Keratinocyte (primary cell): Measurements from ENCODE around the gene B3GAT3. TPM values are rescaled to one million over a fixed set of nuclear protein-coding genes. Genes with fewer than 3 reads are reported as not detected.
A peak's percentile ranks its signal among the peaks of the same experiment; 100 is the strongest.
"Not testable (repeated sequence)": the region's sequence is repeated elsewhere in the genome, so short reads cannot be mapped to it uniquely, and the experiment has no call there.

ENCODE experiments used
- DNase-seq: peaks from one replicate; pipeline ENCODE4 v3.0.0-alpha.2; 2011; ENCODE audit warnings: low read depth, missing footprints, low spot score
- FAIRE-seq: peaks from 2 replicates; lab custom pipeline; 2011; peaks lifted over from hg19 to GRCh38; lab: Jason Lieb, UNC
- H2AFZ ChIP-seq: 2 replicates; pipeline ENCODE4 v1.6.0; 2012; ENCODE audit warnings: low read length, control low read depth, inconsistent platforms; ENCODE audit not compliant: control insufficient read depth
- H3K27ac ChIP-seq: 2 replicates; pipeline ENCODE4 v1.5.1; 2011; ENCODE audit warnings: low read length; ENCODE audit not compliant: control insufficient read depth, insufficient read depth
- H3K27me3 ChIP-seq: 3 replicates; pipeline ENCODE4 v1.6.0; 2011; ENCODE audit warnings: low read length; ENCODE audit not compliant: control insufficient read depth, insufficient read depth; ENCODE audit errors: extremely low read depth
- H3K36me3 ChIP-seq, 2 experiments: 2 replicates in 1 of 2; 3 replicates in 1 of 2; pipeline ENCODE4 v1.5.1; 2011; ENCODE audit warnings: low read length in 2 of 2, mild to moderate bottlenecking in 1 of 2; ENCODE audit not compliant: control insufficient read depth in 2 of 2, insufficient read depth in 2 of 2; ENCODE audit errors: extremely low read depth in 1 of 2
- H3K4me1 ChIP-seq: 3 replicates; pipeline ENCODE4 v1.5.1; 2011; ENCODE audit warnings: low read length; ENCODE audit not compliant: control insufficient read depth, insufficient read depth; ENCODE audit errors: extremely low read depth
- H3K4me2 ChIP-seq: 3 replicates; pipeline ENCODE4 v1.6.0; 2011; ENCODE audit warnings: low read depth, low read length; ENCODE audit not compliant: control insufficient read depth, insufficient read depth; ENCODE audit errors: extremely low read depth
- H3K4me3 ChIP-seq, 3 experiments: fragments of 200-600 bp in 1 of 3; sonication (generic) in 1 of 3; 2 replicates in 2 of 3; 3 replicates in 1 of 3; pipeline ENCODE4 v1.5.1; 2011 to 2016; ENCODE audit warnings: low read length in 3 of 3, mild to moderate bottlenecking in 3 of 3, control low read depth in 2 of 3, inconsistent platforms in 1 of 3, low read depth in 1 of 3, mixed read lengths in 1 of 3, mixed run types in 1 of 3, moderate library complexity in 1 of 3; ENCODE audit not compliant: control insufficient read depth in 2 of 3, insufficient read depth in 2 of 3; ENCODE audit errors: extremely low read depth in 1 of 3
- H3K79me2 ChIP-seq: 2 replicates; pipeline ENCODE4 v1.6.0; 2012; ENCODE audit warnings: low read length; ENCODE audit not compliant: control insufficient read depth, insufficient read depth
- H3K9ac ChIP-seq: 3 replicates; pipeline ENCODE4 v1.6.0; 2011; ENCODE audit warnings: low read length; ENCODE audit not compliant: control insufficient read depth, insufficient read depth; ENCODE audit errors: extremely low read depth
- H3K9me1 ChIP-seq: 3 replicates; pipeline ENCODE4 v1.6.0; 2011; ENCODE audit warnings: low read length; ENCODE audit not compliant: control insufficient read depth, insufficient read depth; ENCODE audit errors: extremely low read depth
- H3K9me3 ChIP-seq: 2 replicates; pipeline ENCODE4 v1.5.1; 2012; ENCODE audit warnings: low read depth, low read length; ENCODE audit not compliant: control insufficient read depth
- H4K20me1 ChIP-seq: 3 replicates; pipeline ENCODE4 v1.6.0; 2011; ENCODE audit warnings: low read length; ENCODE audit not compliant: control insufficient read depth, insufficient read depth; ENCODE audit errors: extremely low read depth
- EZH2 ChIP-seq: IDR thresholded peaks from one replicate; pipeline ENCODE4 v1.6.1; 2012; ENCODE audit warnings: inconsistent platforms, mild to moderate bottlenecking, low read length, moderate library complexity
- dilution Hi-C: fragments of 300-500 bp; cut with MboI; formaldehyde crosslinking; loops from one replicate; pipeline ENCODE4 v1.7.0; 2020; ENCODE audit warnings: low sequenced_read_pairs; ENCODE audit not compliant: extremely low pct_ligation_motif_present
- polyA plus RNA-seq, 5 experiments: library from polyadenylated mRNA; depleted of rRNA in 3 of 5; stranded (reverse) in 3 of 5; stranded (forward) in 1 of 5; unstranded in 1 of 5; fragments of >200 nt; gene quantifications; 1 replicate in 1 of 5; 2 replicates in 3 of 5; 3 replicates in 1 of 5; pipeline versions ENCODE4 v1.2.1 to v1.2.3, GENCODE V29; 2011 to 2012; ENCODE audit warnings: missing spikeins in 2 of 5, low read depth in 1 of 5, low replicate concordance in 1 of 5
- TF ChIP-seq, protein P1 (sequence below), 3 experiments: IDR thresholded peaks in 1 of 3; conservative IDR thresholded peaks in 1 of 3; optimal IDR thresholded peaks in 1 of 3; 2 replicates in 2 of 3; 3 replicates in 1 of 3; pipeline versions ENCODE3 to v1.5.1; 2011; ENCODE audit warnings: low read length in 3 of 3, mild to moderate bottlenecking in 3 of 3, moderate library complexity in 2 of 3, control low read depth in 1 of 3, inconsistent platforms in 1 of 3; ENCODE audit not compliant: insufficient read depth in 2 of 3; ENCODE audit errors: extremely low read depth in 1 of 3

The B3GAT3 gene
- polyA plus RNA-seq, 1 donor (not counting 4 experiments of a cell fraction or from before 2014, with no cell fraction given) = 15.1 TPM

DNA sequence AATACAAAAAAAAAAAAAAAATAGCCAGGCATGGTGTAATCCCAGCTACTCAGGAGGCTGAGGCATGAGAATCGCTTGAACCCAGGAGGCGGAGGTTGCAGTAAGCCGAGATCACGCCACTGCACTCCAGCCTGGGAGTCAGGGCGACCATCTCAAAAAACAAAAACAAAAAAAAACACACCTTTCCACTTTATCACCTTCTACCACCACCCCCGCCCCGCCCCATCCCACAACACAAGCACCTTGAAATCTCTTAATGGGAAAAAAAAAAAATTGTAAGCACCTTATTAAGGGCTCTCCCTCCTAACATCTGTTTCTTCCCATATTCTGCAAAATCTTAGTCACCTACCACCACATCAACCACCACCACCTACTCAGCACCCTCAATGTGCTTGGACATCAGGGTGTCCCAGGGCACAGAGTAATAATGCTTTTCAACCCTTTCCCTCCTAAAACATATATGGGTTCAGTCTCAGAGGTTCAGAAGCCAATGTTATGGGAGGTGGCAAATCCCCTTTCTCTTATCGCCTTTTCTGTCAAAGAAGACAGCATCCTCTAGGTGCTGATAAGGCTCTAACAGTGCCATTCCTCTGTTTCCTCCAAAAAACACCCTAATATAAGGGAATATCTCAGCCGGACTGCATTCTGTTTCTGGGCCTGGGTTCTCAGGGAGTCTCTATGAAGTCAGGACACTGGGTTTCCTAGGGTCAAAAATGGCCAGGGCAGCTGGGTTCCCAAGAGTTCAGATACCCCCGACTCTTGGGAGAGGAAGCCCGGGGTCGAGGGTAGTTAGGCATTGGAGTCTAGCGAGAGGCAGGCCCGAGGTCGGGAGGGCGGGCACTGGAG is 30.6 kb upstream of the B3GAT3 start:
- Histone ChIP-seq H3K27ac (peak overlapping the region; percentile 92), H3K36me3 (peaks cover 12 to 15% of the 10 kb centered on the region in 2 experiments), H4K20me1 (no peaks in the 10 kb centered on the region), H3K9me3 (no peaks in the 10 kb centered on the region), H3K27me3 (no peaks in the 10 kb centered on the region), H3K79me2 (peaks cover 30% of the 10 kb centered on the region), H3K4me2 (peak overlapping the region; percentile 77), H2AFZ (peak overlapping the region; percentile 19), H3K9ac (peak overlapping the region; percentile 98), H3K9me1 (no peaks in the 10 kb centered on the region), H3K4me1 (peaks cover 6% of the 10 kb centered on the region), H3K4me3 (peak overlapping the region; percentile 75 to 94 (median 92))
- FAIRE-seq (no peak), DNase-seq (no peak)
- dilution Hi-C loops = no loop called here
- TF ChIP-seq, protein P1, sequence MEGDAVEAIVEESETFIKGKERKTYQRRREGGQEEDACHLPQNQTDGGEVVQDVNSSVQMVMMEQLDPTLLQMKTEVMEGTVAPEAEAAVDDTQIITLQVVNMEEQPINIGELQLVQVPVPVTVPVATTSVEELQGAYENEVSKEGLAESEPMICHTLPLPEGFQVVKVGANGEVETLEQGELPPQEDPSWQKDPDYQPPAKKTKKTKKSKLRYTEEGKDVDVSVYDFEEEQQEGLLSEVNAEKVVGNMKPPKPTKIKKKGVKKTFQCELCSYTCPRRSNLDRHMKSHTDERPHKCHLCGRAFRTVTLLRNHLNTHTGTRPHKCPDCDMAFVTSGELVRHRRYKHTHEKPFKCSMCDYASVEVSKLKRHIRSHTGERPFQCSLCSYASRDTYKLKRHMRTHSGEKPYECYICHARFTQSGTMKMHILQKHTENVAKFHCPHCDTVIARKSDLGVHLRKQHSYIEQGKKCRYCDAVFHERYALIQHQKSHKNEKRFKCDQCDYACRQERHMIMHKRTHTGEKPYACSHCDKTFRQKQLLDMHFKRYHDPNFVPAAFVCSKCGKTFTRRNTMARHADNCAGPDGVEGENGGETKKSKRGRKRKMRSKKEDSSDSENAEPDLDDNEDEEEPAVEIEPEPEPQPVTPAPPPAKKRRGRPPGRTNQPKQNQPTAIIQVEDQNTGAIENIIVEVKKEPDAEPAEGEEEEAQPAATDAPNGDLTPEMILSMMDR (optimal IDR thresholded peaks at IDR 0.05 in 1 of 3, IDR thresholded peaks at IDR 0.05 in 1 of 3, conservative IDR thresholded peaks at IDR 0.05 in 1 of 3; ENCODE audit: extremely low read depth in 1 of 3, insufficient read depth in 2 of 3, low read length in 3 of 3) = no peak
- TF ChIP-seq EZH2 = no peak

DNA sequence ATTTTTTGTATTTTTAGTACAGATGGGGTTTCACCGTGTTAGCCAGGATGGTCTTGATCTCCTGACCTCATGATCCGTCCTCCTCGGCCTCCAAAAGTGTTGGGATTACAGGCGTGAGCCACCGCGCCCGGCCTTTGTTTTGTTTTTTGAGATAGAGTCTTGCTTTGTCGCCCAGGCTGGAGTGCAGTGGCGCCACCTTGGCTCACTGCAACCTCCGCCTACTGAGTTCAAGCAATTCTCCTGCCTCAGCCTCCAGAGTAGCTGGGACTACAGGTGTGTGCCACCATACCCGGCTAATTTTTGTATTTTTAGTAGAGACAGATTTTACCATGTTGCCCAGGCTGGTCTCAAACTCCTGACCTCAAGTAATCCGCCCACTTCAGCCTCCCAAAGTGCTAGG is 28.5 kb upstream of the B3GAT3 start:
- DNase-seq, H2AFZ ChIP-seq, H3K4me3 ChIP-seq, dilution Hi-C loops, H3K9me1 ChIP-seq, H4K20me1 ChIP-seq, H3K4me2 ChIP-seq, H3K27ac ChIP-seq, FAIRE-seq, H3K9me3 ChIP-seq, H3K9ac ChIP-seq, H3K27me3 ChIP-seq: not testable (repeated sequence)
- Histone ChIP-seq H3K4me1 (peaks cover 16% of the 10 kb centered on the region), H3K79me2 (peaks cover 40% of the 10 kb centered on the region), H3K36me3 (peaks cover 12 to 15% of the 10 kb centered on the region in 2 experiments)
